WERI-Rb-1 (cell line): ENCODE data around the gene PSRC1.

Experiments used
- DNase-seq: peaks from one replicate; pipeline ENCODE4 v3.0.0-alpha.2; 2020
- H3K27ac ChIP-seq: fragments of 250-450 bp; sonication (Bioruptor Pico); 2 replicates; pipeline ENCODE4 v1.5.1; 2020; ENCODE audit warnings: mild to moderate bottlenecking, moderate library complexity
- H3K27me3 ChIP-seq: fragments of 250-450 bp; sonication (Bioruptor Pico); 2 replicates; pipeline ENCODE4 v1.5.1; 2021; ENCODE audit warnings: mild to moderate bottlenecking, low read depth, moderate library complexity; ENCODE audit not compliant: insufficient read depth, severe bottlenecking
- H3K36me3 ChIP-seq: fragments of 250-450 bp; sonication (Bioruptor Pico); 2 replicates; pipeline ENCODE4 v1.5.1; 2020; ENCODE audit warnings: mild to moderate bottlenecking, moderate library complexity
- H3K4me3 ChIP-seq: 2 replicates; pipeline ENCODE4 v1.5.1; 2011; ENCODE audit warnings: low read depth, mild to moderate bottlenecking, control low read depth, low read length
- H3K9me3 ChIP-seq: fragments of 250-450 bp; sonication (Bioruptor Pico); 2 replicates; pipeline ENCODE4 v1.5.1; 2021; ENCODE audit warnings: mild to moderate bottlenecking, moderate library complexity; ENCODE audit not compliant: severe bottlenecking
- CTCF ChIP-seq: IDR thresholded peaks from 2 replicates; pipeline ENCODE4 v1.5.1; 2011; ENCODE audit warnings: low read depth, mild to moderate bottlenecking, control low read depth, inconsistent platforms, low read length

The PSRC1 gene

GRCh38 chr1:109282952-109283747, at the start of gene PSRC1:
Gene PSRC1, minus strand, starts transcription at chr1:109283145.
- TF ChIP-seq CTCF, result peak; percentile 38
- Histone ChIP-seq H3K9me3 (no peaks in the 10 kb centered on the region), H3K27ac (peak within 1 kb of the TSS; percentile 91), H3K36me3 (peaks cover 31% of the 10 kb centered on the region), H3K4me3 (peak within 1 kb of the TSS; percentile 66), H3K27me3 (no peaks in the 10 kb centered on the region)
- DNase-seq, result peak; percentile 99

DNA sequence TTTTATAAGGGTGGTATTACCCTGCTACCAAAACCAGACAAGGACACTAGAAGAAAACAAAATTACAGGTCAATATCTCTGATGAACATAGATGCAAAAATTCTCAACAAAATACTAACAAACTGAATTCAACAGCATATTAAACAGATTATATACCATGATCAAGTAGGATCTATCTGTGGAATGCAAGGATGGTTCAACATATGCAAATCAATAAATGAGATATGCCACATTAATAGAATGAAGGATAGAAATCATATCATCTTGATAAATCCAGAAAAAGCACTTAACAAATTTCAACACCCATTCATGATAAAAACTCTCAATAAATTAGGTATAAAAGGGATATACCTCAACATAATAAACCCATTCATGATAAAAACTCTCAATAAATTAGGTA, 48.2 kb upstream of the PSRC1 start:
- H3K36me3 ChIP-seq, result peaks cover 76% of the 10 kb centered on the region
- TF ChIP-seq CTCF, result no peak
- no peak overlapping the region for H3K27ac ChIP-seq
- H3K27me3 ChIP-seq, result no peaks in the 10 kb centered on the region
- no peak overlapping the region for H3K4me3 ChIP-seq
- peaks cover 16% of the 10 kb centered on the region for H3K9me3 ChIP-seq
- DNase-seq, result no peak

DNA sequence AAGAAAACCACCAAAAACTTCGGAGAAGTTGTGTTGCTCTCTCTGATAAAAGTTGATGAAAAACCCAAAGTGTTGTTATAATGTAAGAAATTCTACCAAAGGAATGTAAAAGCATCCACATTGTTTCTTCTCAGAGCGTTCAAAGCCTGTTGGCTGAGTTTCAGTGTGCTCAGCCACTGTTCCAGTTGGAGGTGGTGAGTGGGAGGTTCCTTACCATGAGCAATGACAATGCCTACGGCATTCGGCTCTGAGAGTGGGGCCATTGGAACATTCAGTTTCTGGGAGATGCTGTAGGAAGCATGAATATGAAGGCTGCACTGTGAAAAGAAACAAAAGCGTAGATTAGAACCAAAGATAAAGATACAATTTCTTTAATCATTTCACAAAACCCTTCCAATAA, 44.3 kb upstream of the PSRC1 start:
- TF ChIP-seq CTCF, result no peak
- no peak for DNase-seq
- Histone ChIP-seq H3K36me3 (peaks cover 66% of the 10 kb centered on the region), H3K9me3 (peaks cover 9% of the 10 kb centered on the region), H3K4me3 (no peak overlapping the region), H3K27me3 (no peaks in the 10 kb centered on the region), H3K27ac (no peak overlapping the region)

- Histone ChIP-seq H3K4me3 (no peak overlapping the region), H3K27me3 (no peaks in the 10 kb centered on the region), H3K9me3 (no peaks in the 10 kb centered on the region), H3K27ac (peak overlapping the region; percentile 21), H3K36me3 (peaks cover 78% of the 10 kb centered on the region)
- DNase-seq, result no peak
- no peak for TF ChIP-seq CTCF
Observed at GRCh38 chr1:109322974-109323373, 40.0 kb upstream of the PSRC1 start.

DNA sequence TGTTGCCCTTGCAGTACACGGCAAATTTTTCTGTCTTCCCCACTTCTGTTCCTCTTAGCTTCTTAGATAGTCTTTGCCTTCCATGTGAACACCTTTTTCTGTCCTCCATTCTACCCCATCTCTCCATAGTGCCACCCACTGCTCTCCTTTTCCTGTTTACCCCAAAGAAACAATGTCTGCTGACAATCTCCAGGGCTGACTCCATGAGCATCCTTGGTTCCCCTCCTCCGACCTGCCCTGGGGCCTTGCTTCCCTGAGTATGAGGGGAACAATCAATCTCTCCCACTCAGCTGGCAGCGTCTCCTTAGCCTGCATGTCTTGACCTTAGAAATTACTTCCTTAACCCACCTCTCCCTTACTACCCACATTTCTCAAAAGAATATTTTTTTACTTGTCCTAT, 36.2 kb upstream of the PSRC1 start:
- Histone ChIP-seq H3K36me3 (peaks cover 80% of the 10 kb centered on the region), H3K9me3 (no peaks in the 10 kb centered on the region), H3K27me3 (no peaks in the 10 kb centered on the region), H3K27ac (peak overlapping the region; percentile 8; the same call in 1 of the 2 replicates), H3K4me3 (no peak overlapping the region)
- DNase-seq, result no peak
- TF ChIP-seq CTCF, result no peak

GRCh38 chr1:109316506-109316905, 33.6 kb upstream of the PSRC1 start:
- no peak for DNase-seq
- peaks cover 71% of the 10 kb centered on the region for H3K36me3 ChIP-seq
- H3K4me3 ChIP-seq, result no peak overlapping the region
- H3K9me3 ChIP-seq, result no peaks in the 10 kb centered on the region
- TF ChIP-seq CTCF, result no peak
- no peaks in the 10 kb centered on the region for H3K27me3 ChIP-seq
- no peak overlapping the region for H3K27ac ChIP-seq
